H1 (cell line): ENCODE data around the gene CALR. TPM values are rescaled to one million over a fixed set of nuclear protein-coding genes. Genes with fewer than 3 reads are reported as not detected.
A peak's percentile ranks its signal among the peaks of the same experiment; 100 is the strongest.

Experiments used
- ASH2L ChIP-seq: fragments of 200-600, 300-600 bp; sonication (generic); IDR thresholded peaks from one replicate; pipeline ENCODE4 v1.7.1; 2017; ENCODE audit warnings: low read length
- ATF2 ChIP-seq: IDR thresholded peaks from 2 replicates; pipeline ENCODE4 v1.6.1; 2012; ENCODE audit warnings: low read length, inconsistent platforms
- ATF3 ChIP-seq: IDR thresholded peaks from 2 replicates; pipeline ENCODE4 v1.6.1; 2011; ENCODE audit warnings: low read depth, mild to moderate bottlenecking, low read length; ENCODE audit not compliant: insufficient read depth
- BACH1 ChIP-seq: IDR thresholded peaks from 2 replicates; pipeline ENCODE4 v1.6.1; 2012; ENCODE audit warnings: low read length, improper control_type of control experiment
- CEBPB ChIP-seq: IDR thresholded peaks from 2 replicates; pipeline ENCODE4 v1.6.1; 2012; ENCODE audit warnings: low read depth, low read length
- CHD2 ChIP-seq: IDR thresholded peaks from 2 replicates; pipeline ENCODE4 v1.6.1; 2012; ENCODE audit warnings: low read length, improper control_type of control experiment
- CREB1 ChIP-seq: IDR thresholded peaks from 2 replicates; pipeline ENCODE4 v1.6.1; 2012; ENCODE audit warnings: inconsistent platforms
- E2F6 ChIP-seq: IDR thresholded peaks from 2 replicates; pipeline ENCODE4 v1.6.1; 2012; ENCODE audit warnings: inconsistent platforms
- EGR1 ChIP-seq: IDR thresholded peaks from 2 replicates; pipeline ENCODE4 v1.6.1; 2011; ENCODE audit warnings: low read depth, low read length, borderline replicate concordance
- EP300 ChIP-seq, 2 experiments: IDR thresholded peaks; 1 replicate in 1 of 2; 2 replicates in 1 of 2; pipeline ENCODE4 v1.6.1; 2011 to 2012; ENCODE audit warnings: low read depth in 2 of 2, low read length in 2 of 2, mild to moderate bottlenecking in 2 of 2, borderline replicate concordance in 1 of 2, inconsistent platforms in 1 of 2, moderate library complexity in 1 of 2
- GTF2F1 ChIP-seq: IDR thresholded peaks from 2 replicates; pipeline ENCODE4 v1.6.1; 2012; ENCODE audit warnings: low read depth, low read length, improper control_type of control experiment, borderline replicate concordance
- JUND ChIP-seq: IDR thresholded peaks from 2 replicates; pipeline ENCODE4 v1.6.1; 2011; ENCODE audit warnings: mild to moderate bottlenecking, improper control_type of control experiment, low read length
- PHF8 ChIP-seq: fragments of 200-600 bp; sonication (generic); conservative IDR thresholded peaks from 2 replicates; pipeline ENCODE4 v1.7.1; 2012; ENCODE audit warnings: low read depth, mild to moderate bottlenecking, inconsistent platforms, low read length, moderate library complexity
- POLR2AphosphoS5 ChIP-seq: IDR thresholded peaks from 2 replicates; pipeline ENCODE4 v1.6.1; 2011; ENCODE audit warnings: low read depth, low read length
- POU5F1 ChIP-seq: IDR thresholded peaks from 2 replicates; pipeline ENCODE4 v1.6.1; 2011; ENCODE audit warnings: low read depth, mild to moderate bottlenecking, low read length, moderate library complexity
- RFX5 ChIP-seq: IDR thresholded peaks from 2 replicates; pipeline ENCODE4 v1.6.1; 2011; ENCODE audit warnings: low read depth, low read length, improper control_type of control experiment, borderline replicate concordance
- SIN3A ChIP-seq, 2 experiments: IDR thresholded peaks in 1 of 2; conservative IDR thresholded peaks in 1 of 2; 2 replicates each; pipeline ENCODE4 v1.6.1; 2011 to 2012; ENCODE audit warnings: low read length in 2 of 2, improper control_type of control experiment in 1 of 2, low read depth in 1 of 2, mild to moderate bottlenecking in 1 of 2
- SIX5 ChIP-seq: IDR thresholded peaks from 2 replicates; pipeline ENCODE4 v1.6.1; 2011; ENCODE audit warnings: mild to moderate bottlenecking, low read depth, low read length
- SRF ChIP-seq: IDR thresholded peaks from 2 replicates; pipeline ENCODE4 v1.6.1; 2011; ENCODE audit warnings: mild to moderate bottlenecking, low read depth, low read length, moderate library complexity
- YY1 ChIP-seq: IDR thresholded peaks from 2 replicates; pipeline ENCODE4 v1.6.1; 2011; ENCODE audit warnings: low read depth, mild to moderate bottlenecking, low read length
- polyA plus RNA-seq, 7 experiments: library from polyadenylated mRNA; depleted of rRNA in 3 of 7; stranded (reverse) in 5 of 7; unstranded in 2 of 7; fragments of >200 nt in 5 of 7; fragments of 200-250 nt in 2 of 7; gene quantifications; 1 replicate in 5 of 7; 2 replicates in 1 of 7; 4 replicates in 1 of 7; pipeline versions ENCODE4 v1.2.1 to v1.2.3, GENCODE V29; 2011 to 2013; ENCODE audit warnings: missing spikeins in 2 of 7, mixed read lengths in 2 of 7
- total RNA-seq: library from RNA; stranded (reverse); fragmentation: NEBNext Ultra II Directional; extraction: Animal tissue kit (Norgen Biotek cat#: 25700); gene quantifications from 2 replicates; pipeline ENCODE4 v1.2.1, GENCODE V29; 2021

Gene CALR
- total and polyA plus RNA-seq, 2 of the 8 experiments (the other 6 are each of a cell fraction or from before 2014, with no cell fraction given): 591 to 1,155 TPM

- TF ChIP-seq EP300 (IDR thresholded peaks at IDR 0.05; ENCODE audit: borderline replicate concordance in 1 of 2, low read depth in 2 of 2, low read length in 2 of 2) (peak in 1 of 2 experiments; percentile 17; a peak in 1 of 3 replicates), POLR2AphosphoS5 (no peak), PHF8 (no peak), CHD2 (no peak), SRF (no peak), ATF3 (peak; percentile 44), YY1 (peak; percentile 29; the same call in 1 of the 2 replicates), JUND (no peak), E2F6 (peak; percentile 43; the same call in 1 of the 2 replicates), BACH1 (no peak), SIX5 (no peak), CREB1 (peak; percentile 36; the same call in 1 of the 2 replicates), ASH2L (peak; percentile 54), ATF2 (no peak), EGR1 (no peak), GTF2F1 (no peak), CEBPB (no peak), RFX5 (no peak), POU5F1 (no peak), SIN3A (conservative IDR thresholded peaks at IDR 0.05 in 1 of 2, IDR thresholded peaks at IDR 0.05 in 1 of 2; ENCODE audit: low read depth in 1 of 2, low read length in 2 of 2) (0 out of 4 replicates have a peak, but pooled peaks of 1 of the 2 experiments have one; percentile 7)
These were observed 1.1 kb upstream of the CALR start (continued) for GRCh38 chr19:12937093-12937926.
